OCI-LY3 (cell line): ENCODE measurements around the gene CUBN.

Source experiments
- H2AFZ ChIP-seq: fragments of 200-600, 300-600 bp; shearing (Covaris generic); 2 replicates; pipeline ENCODE4 v1.6.0; 2014; ENCODE audit warnings: antibody characterized with exemption, low read depth, low read length
- H3K27ac ChIP-seq: fragments of 200-600, 300-600 bp; sonication (generic); 2 replicates; pipeline ENCODE4 v1.5.1; 2014; ENCODE audit warnings: mild to moderate bottlenecking, low read length, moderate library complexity, mixed read lengths
- H3K27me3 ChIP-seq: fragments of 200-600, 300-600 bp; sonication (generic); 2 replicates; pipeline ENCODE4 v1.6.1; 2014; ENCODE audit warnings: low read depth, low read length, mixed read lengths
- H3K36me3 ChIP-seq: fragments of 200-600, 300-600 bp; sonication (generic); replicated peaks from 2 replicates; pipeline ENCODE3; 2014; ENCODE audit warnings: low read depth, low read length, mixed read lengths
- H3K4me1 ChIP-seq: fragments of 300-600, 200-600 bp; sonication (generic); 2 replicates; pipeline ENCODE4 v1.6.1; 2014; ENCODE audit warnings: low read length, mixed read lengths
- H3K4me2 ChIP-seq: fragments of 200-600, 300-600 bp; sonication (generic); 2 replicates; pipeline ENCODE4 v1.6.1; 2014; ENCODE audit warnings: low read length, mixed read lengths
- H3K4me3 ChIP-seq: fragments of 300-600, 200-600 bp; sonication (generic); 2 replicates; pipeline ENCODE4 v1.5.1; 2014; ENCODE audit warnings: antibody characterized with exemption, mild to moderate bottlenecking, low read length, moderate library complexity
- H3K79me2 ChIP-seq: fragments of 300-600, 200-600 bp; shearing (Covaris generic); 2 replicates; pipeline ENCODE4 v1.6.1; 2014; ENCODE audit warnings: mild to moderate bottlenecking, low read length, mixed read lengths
- H3K9ac ChIP-seq: fragments of 300-600, 200-600 bp; shearing (Covaris generic); 2 replicates; pipeline ENCODE4 v1.6.0; 2014; ENCODE audit warnings: mild to moderate bottlenecking, low read length, moderate library complexity
- H3K9me3 ChIP-seq: fragments of 200-600, 300-600 bp; shearing (Covaris generic); 2 replicates; pipeline ENCODE4 v1.6.1; 2014; ENCODE audit warnings: low read length, mixed read lengths; ENCODE audit not compliant: insufficient read depth
- H4K20me1 ChIP-seq: fragments of 200-600, 300-600 bp; sonication (generic); 2 replicates; pipeline ENCODE4 v1.6.1; 2016; ENCODE audit warnings: low read length, mixed read lengths; ENCODE audit not compliant: insufficient read depth
- EZH2phosphoT487 ChIP-seq: fragments of 200-600 bp; shearing (Covaris generic); IDR thresholded peaks from 2 replicates; pipeline ENCODE4 v1.6.1; 2018; ENCODE audit warnings: antibody characterized with exemption, mixed run types, low read depth
- TF ChIP-seq, protein P1 (sequence below): fragments of 200-600, 300-600 bp; sonication (generic); IDR thresholded peaks from 2 replicates; pipeline ENCODE4 v1.5.1; 2014; ENCODE audit warnings: antibody characterized with exemption, low read length, low read depth

CUBN gene

DNA sequence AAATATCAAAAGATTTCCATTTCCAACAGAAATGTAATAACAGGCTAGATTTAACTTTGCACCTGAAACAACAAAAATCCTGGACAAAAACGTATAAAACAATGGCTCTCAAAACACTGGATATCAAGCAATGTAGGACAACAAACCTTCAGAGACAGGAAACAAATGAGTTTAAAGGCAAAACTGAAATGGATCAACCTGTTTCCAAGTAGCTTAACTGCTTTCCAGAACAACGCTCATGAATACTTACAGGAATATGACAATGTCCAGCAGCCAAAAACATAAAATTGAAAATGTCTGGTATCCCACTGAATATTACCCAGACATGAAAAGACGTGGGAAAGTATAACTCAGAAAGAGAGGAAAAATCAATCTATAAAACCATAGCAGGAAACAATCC, 62.8 kb downstream of the CUBN start:
- Histone ChIP-seq H3K4me3 (no peak overlapping the region), H3K9ac (no peak overlapping the region), H3K4me1 (no peaks in the 10 kb centered on the region), H4K20me1 (no peaks in the 10 kb centered on the region), H3K4me2 (no peak overlapping the region), H3K9me3 (no peaks in the 10 kb centered on the region), H3K27me3 (no peaks in the 10 kb centered on the region), H3K27ac (no peak overlapping the region), H3K36me3 (no peaks in the 10 kb centered on the region), H2AFZ (no peak overlapping the region), H3K79me2 (no peaks in the 10 kb centered on the region)
- TF ChIP-seq EZH2phosphoT487: no peak

DNA sequence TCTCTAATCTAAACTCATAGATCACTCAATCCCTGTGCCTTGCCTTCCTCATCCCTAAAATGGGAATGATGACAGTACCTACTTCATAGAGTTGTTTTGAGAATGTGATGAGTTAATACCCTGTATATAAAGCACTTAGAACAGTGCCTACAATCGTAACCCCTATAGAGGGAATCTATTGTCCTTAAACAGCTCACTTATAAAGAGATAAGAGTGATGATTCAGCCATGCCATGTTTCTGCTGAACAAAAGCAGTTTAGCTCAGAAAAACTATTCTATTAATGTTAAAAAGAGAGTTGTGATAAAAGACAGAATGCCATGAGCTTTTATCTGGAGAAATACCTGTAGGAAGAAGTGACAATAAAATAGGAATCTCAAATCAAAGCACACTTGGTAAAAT, 63.6 kb downstream of the CUBN start:
- no peak for TF ChIP-seq EZH2phosphoT487
- TF ChIP-seq, protein P1, sequence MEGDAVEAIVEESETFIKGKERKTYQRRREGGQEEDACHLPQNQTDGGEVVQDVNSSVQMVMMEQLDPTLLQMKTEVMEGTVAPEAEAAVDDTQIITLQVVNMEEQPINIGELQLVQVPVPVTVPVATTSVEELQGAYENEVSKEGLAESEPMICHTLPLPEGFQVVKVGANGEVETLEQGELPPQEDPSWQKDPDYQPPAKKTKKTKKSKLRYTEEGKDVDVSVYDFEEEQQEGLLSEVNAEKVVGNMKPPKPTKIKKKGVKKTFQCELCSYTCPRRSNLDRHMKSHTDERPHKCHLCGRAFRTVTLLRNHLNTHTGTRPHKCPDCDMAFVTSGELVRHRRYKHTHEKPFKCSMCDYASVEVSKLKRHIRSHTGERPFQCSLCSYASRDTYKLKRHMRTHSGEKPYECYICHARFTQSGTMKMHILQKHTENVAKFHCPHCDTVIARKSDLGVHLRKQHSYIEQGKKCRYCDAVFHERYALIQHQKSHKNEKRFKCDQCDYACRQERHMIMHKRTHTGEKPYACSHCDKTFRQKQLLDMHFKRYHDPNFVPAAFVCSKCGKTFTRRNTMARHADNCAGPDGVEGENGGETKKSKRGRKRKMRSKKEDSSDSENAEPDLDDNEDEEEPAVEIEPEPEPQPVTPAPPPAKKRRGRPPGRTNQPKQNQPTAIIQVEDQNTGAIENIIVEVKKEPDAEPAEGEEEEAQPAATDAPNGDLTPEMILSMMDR: no peak
- Histone ChIP-seq H3K4me1 (no peaks in the 10 kb centered on the region), H2AFZ (no peak overlapping the region), H3K9me3 (no peaks in the 10 kb centered on the region), H3K9ac (no peak overlapping the region), H3K36me3 (no peaks in the 10 kb centered on the region), H3K4me2 (no peak overlapping the region), H3K4me3 (no peak overlapping the region), H3K79me2 (no peaks in the 10 kb centered on the region), H4K20me1 (no peaks in the 10 kb centered on the region), H3K27ac (no peak overlapping the region), H3K27me3 (no peaks in the 10 kb centered on the region)

DNA sequence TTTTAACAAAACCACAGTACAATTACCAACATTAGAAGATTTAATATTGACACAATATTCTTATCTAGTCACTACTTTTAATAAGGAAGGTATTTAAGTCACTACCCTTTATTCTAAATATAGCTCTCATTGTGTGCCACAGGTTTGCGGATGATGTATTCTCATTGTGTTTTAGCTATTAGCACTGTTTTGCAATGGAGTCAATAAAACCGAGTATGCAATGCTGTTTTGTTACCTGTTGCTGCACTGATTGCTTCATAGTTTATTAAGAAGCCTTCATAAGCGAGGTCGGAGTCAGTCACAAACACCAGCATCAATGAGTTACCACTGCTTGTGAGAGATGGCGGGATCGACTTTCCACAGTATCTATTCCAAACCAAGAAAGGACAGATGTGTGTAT, 64.3 kb downstream of the CUBN start:
- Histone ChIP-seq H3K36me3 (no peaks in the 10 kb centered on the region), H3K27me3 (no peaks in the 10 kb centered on the region), H2AFZ (no peak overlapping the region), H3K4me1 (no peaks in the 10 kb centered on the region), H3K79me2 (no peaks in the 10 kb centered on the region), H3K9ac (no peak overlapping the region), H3K4me3 (no peak overlapping the region), H3K4me2 (no peak overlapping the region), H4K20me1 (no peaks in the 10 kb centered on the region), H3K9me3 (no peaks in the 10 kb centered on the region), H3K27ac (no peak overlapping the region)
- TF ChIP-seq, protein P1: no peak
- TF ChIP-seq EZH2phosphoT487: no peak

DNA sequence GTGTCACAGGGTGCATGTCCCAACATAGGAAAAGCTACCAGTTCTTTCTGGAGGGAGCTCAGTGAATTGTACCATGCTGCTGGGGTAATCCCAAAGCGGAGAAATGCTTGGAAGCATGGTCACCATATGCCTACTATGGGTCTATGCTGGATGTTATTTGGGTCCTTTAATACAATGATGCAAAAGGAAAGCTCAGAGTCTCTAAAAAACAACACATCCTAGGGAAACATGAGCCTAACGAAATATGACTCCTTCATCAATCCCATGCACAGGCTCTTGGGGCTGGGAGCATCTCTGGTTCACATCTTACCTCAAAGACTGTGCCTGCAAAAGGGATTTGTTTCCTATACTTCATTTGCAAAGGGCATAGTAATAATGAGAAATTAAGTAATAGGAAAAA, 65.2 kb downstream of the CUBN start:
- H2AFZ ChIP-seq: no peak overlapping the region
- H3K36me3 ChIP-seq: no peaks in the 10 kb centered on the region
- no peaks in the 10 kb centered on the region for H4K20me1 ChIP-seq
- no peaks in the 10 kb centered on the region for H3K79me2 ChIP-seq
- H3K4me1 ChIP-seq: no peaks in the 10 kb centered on the region
- no peaks in the 10 kb centered on the region for H3K9me3 ChIP-seq
- H3K4me2 ChIP-seq: no peak overlapping the region
- no peak overlapping the region for H3K27ac ChIP-seq
- no peak overlapping the region for H3K9ac ChIP-seq
- H3K4me3 ChIP-seq: no peak overlapping the region
- H3K27me3 ChIP-seq: no peaks in the 10 kb centered on the region
- TF ChIP-seq EZH2phosphoT487: no peak
- TF ChIP-seq, protein P1: no peak

DNA sequence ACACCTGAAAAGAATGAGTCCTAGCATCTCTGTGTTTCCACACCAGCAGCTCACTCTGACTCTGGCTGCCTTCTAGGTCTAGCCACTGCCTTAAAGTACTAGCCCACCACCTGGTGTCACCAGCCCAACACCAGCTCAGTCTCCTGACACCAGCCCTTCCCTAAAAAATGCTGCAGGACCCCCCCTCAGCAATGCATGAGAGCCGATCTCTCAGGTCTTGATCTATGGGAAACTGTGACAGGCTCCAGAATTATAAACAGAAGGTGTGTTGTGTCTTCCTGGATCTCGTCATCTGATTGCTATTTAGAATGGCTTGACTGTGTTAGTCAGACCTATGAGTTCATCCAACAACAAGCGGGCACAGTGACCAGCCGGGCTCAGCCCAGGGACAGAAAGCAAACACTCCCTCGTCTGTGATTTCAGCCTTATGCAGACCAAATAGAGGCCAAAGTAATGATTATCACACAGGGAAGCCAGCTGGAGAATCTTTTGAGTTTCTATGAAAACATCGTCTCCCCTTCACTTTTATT, 66.6 kb downstream of the CUBN start:
- no peaks in the 10 kb centered on the region for H3K4me1 ChIP-seq
- H3K9me3 ChIP-seq: no peaks in the 10 kb centered on the region
- H2AFZ ChIP-seq: no peak overlapping the region
- H3K4me3 ChIP-seq: no peak overlapping the region
- H3K79me2 ChIP-seq: no peaks in the 10 kb centered on the region
- no peaks in the 10 kb centered on the region for H3K27me3 ChIP-seq
- no peak for TF ChIP-seq EZH2phosphoT487
- TF ChIP-seq, protein P1: no peak
- H3K27ac ChIP-seq: no peak overlapping the region
- no peak overlapping the region for H3K9ac ChIP-seq
- H3K4me2 ChIP-seq: no peak overlapping the region
- no peaks in the 10 kb centered on the region for H4K20me1 ChIP-seq
- H3K36me3 ChIP-seq: no peaks in the 10 kb centered on the region
